Esophagus squamous epithelium (tissue), 4 donors: ENCODE measurements around the gene INSYN2B.

Source experiments
- CTCF ChIP-seq, 6 experiments: fragments of 450-650 bp in 4 of 6; fragments of 200-600 bp in 2 of 6; sonication (generic) in 2 of 6; IDR thresholded peaks; one replicate each; pipeline ENCODE4 v1.5.1; 2016 to 2019; ENCODE audit warnings: antibody characterized with exemption in 6 of 6, mild to moderate bottlenecking in 4 of 6, moderate library complexity in 4 of 6
- POLR2A ChIP-seq, 4 donors: fragments of 450-650 bp; IDR thresholded peaks; one replicate each; pipeline ENCODE4 v1.6.1; 2017; ENCODE audit warnings: antibody characterized with exemption in 4 of 4, mild to moderate bottlenecking in 4 of 4, moderate library complexity in 3 of 4

GRCh38 chr5:169923988-169924387, 56.3 kb downstream of the INSYN2B start:
- TF ChIP-seq CTCF (IDR thresholded peaks at IDR 0.05) (no peak), POLR2A (IDR thresholded peaks at IDR 0.05) (no peak)
